ENCODE results near the gene SLC7A8. TPM values are rescaled to one million over a fixed set of nuclear protein-coding genes. Genes with fewer than 3 reads are reported as not detected.

SLC7A8 gene
- total RNA-seq, 4 donors from 2014 or later: 45.2 to 67.7 (median 53.2) TPM

DNA sequence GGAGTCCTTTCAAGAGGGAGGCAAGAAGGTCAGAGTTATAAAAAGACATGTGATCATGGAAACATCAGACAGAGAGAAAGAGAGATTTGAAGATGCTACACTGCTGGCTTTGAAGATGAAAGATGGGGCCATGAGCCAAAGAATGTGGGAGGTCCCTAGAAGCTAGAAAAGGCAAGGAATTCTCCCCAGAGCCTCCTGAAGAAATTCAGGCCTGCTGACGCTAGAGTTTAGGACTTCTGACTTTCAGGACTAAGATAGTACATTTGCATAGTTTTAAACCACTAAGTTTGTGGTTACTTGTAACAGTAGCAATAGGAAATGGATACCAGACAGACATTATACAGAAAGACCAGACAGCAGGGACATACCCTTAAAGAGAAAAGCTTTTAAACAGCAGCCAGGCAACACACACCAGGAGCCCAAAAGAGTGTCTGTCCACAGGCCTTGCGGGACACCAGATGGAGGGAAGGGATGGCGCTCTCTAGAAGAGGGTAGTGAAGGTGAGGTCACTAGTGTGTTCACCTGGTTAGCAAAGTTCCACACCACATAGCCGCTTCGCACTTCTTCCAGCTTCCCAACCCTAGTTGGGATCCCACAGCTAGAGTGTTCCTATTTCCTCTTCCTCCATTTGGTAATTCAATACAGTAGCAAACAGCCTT, 34.7 kb downstream of the SLC7A8 start:
- H3K27ac ChIP-seq: no peak overlapping the region
- no peaks in the 10 kb centered on the region for H3K36me3 ChIP-seq
- no peak for DNase-seq (ENCODE audit: low spot score in 2 of 2)
- peaks cover 69% of the 10 kb centered on the region for H3K4me1 ChIP-seq
- 93% methylated on average over 5 of the region's 5 CpGs for WGBS
- no peaks in the 10 kb centered on the region for H3K9me3 ChIP-seq
- H3K27me3 ChIP-seq: no peaks in the 10 kb centered on the region
- no peak overlapping the region for H3K4me3 ChIP-seq
- TF ChIP-seq POLR2AphosphoS5 (IDR thresholded peaks at IDR 0.05): no peak
- TF ChIP-seq EP300 (IDR thresholded peaks at IDR 0.05): no peak
- TF ChIP-seq, protein P1, sequence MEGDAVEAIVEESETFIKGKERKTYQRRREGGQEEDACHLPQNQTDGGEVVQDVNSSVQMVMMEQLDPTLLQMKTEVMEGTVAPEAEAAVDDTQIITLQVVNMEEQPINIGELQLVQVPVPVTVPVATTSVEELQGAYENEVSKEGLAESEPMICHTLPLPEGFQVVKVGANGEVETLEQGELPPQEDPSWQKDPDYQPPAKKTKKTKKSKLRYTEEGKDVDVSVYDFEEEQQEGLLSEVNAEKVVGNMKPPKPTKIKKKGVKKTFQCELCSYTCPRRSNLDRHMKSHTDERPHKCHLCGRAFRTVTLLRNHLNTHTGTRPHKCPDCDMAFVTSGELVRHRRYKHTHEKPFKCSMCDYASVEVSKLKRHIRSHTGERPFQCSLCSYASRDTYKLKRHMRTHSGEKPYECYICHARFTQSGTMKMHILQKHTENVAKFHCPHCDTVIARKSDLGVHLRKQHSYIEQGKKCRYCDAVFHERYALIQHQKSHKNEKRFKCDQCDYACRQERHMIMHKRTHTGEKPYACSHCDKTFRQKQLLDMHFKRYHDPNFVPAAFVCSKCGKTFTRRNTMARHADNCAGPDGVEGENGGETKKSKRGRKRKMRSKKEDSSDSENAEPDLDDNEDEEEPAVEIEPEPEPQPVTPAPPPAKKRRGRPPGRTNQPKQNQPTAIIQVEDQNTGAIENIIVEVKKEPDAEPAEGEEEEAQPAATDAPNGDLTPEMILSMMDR (IDR thresholded peaks at IDR 0.05): no peak
- TF ChIP-seq POLR2A (IDR thresholded peaks at IDR 0.05): no peak

DNA sequence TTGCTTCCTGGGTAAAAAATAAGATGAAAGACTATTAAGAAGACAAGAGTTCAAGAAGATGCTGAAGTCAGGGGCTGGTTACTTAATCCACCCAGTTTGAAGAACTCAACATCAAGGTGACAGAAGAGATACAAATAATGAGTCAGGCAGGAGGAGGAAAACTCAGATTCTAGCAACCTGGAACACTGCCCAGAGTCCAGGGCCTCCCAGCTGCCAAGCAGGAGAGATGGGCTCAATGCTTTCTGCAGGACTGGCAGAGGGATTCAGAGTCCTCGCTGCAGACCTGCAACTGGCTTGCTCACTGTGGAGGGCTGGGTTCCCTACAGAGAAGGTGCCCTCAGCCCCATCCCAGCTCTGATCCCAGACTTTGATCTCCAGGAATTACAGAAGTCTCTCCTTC, 35.8 kb downstream of the SLC7A8 start:
- Histone ChIP-seq H3K4me3 (no peak overlapping the region), H3K36me3 (no peaks in the 10 kb centered on the region), H3K9me3 (no peaks in the 10 kb centered on the region), H3K27ac (no peak overlapping the region), H3K27me3 (no peaks in the 10 kb centered on the region), H3K4me1 (peaks cover 69% of the 10 kb centered on the region)
- WGBS: 100% methylated on average over 1 of the region's 1 CpG
- TF ChIP-seq EP300 (IDR thresholded peaks at IDR 0.05) (no peak), POLR2AphosphoS5 (IDR thresholded peaks at IDR 0.05) (no peak), POLR2A (IDR thresholded peaks at IDR 0.05) (no peak)
- TF ChIP-seq, protein P1 (IDR thresholded peaks at IDR 0.05): no peak
- DNase-seq (ENCODE audit: low spot score in 2 of 2): no peak

DNA sequence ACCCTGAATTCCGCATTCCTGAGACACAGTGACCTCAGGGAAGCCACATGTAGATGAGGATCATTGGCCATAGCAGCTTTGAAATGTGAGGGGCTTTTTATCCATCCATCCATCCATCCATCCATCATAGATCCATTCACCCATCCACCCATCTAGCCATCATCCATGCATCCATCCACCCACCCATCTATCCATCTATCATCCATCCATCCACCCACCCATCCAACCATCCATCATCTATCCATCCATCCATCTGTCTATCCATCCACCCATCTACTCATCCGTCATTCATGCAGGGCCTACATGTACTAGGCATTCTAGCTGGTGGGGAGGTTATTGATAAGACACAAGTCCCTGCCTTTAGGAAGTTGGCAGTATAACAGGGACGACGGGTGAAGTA, 36.5 kb downstream of the SLC7A8 start:
- H3K9me3 ChIP-seq: no peaks in the 10 kb centered on the region
- WGBS: 88% methylated on average over 4 of the region's 4 CpGs
- peaks cover 69% of the 10 kb centered on the region for H3K4me1 ChIP-seq

DNA sequence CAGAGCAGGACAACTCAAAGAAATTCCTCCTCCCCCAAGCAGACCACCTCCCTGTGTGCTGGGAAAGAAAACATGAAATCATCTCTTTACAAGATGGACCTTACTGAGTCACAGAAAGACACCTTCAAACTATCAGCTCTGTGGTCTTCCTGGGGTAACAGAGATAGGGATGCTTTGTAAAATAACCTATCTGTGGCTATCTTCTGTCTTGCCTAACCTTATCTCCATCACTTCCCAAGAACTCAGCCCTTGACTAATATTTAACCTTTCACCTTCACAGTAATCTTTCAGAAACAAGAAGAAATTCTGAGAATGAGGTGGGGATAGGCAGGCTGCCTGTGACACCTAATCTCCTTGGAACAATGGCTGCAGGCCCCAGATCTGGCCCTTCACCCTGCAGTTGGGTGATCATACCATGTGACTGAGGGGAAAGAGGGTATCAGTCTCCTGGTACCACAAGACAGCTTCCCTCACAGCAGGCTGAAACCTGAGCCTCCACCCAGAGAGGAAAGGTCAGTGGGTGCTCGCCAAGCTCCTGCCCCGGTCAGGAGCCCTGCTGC, 37.0 kb downstream of the SLC7A8 start:
- WGBS: 95% methylated on average over 2 of the region's 2 CpGs
- no peaks in the 10 kb centered on the region for H3K9me3 ChIP-seq
- no peak for TF ChIP-seq POLR2A (IDR thresholded peaks at IDR 0.05)
- TF ChIP-seq POLR2AphosphoS5 (IDR thresholded peaks at IDR 0.05): no peak
- TF ChIP-seq, protein P1 (IDR thresholded peaks at IDR 0.05): no peak
- no peak for TF ChIP-seq EP300 (IDR thresholded peaks at IDR 0.05)
- peak overlapping the region; percentile 83 for H3K27ac ChIP-seq
- no peak overlapping the region for H3K4me3 ChIP-seq
- H3K27me3 ChIP-seq: no peaks in the 10 kb centered on the region
- H3K36me3 ChIP-seq: no peaks in the 10 kb centered on the region
- DNase-seq (ENCODE audit: low spot score in 2 of 2): no peak
- H3K4me1 ChIP-seq: peaks cover 70% of the 10 kb centered on the region

More for the DNA sequence above, 36.5 kb downstream of the SLC7A8 start:
- TF ChIP-seq POLR2A (IDR thresholded peaks at IDR 0.05): no peak
- TF ChIP-seq, protein P1 (IDR thresholded peaks at IDR 0.05): no peak
- no peak for TF ChIP-seq EP300 (IDR thresholded peaks at IDR 0.05)
- no peak for TF ChIP-seq POLR2AphosphoS5 (IDR thresholded peaks at IDR 0.05)
- Histone ChIP-seq H3K27me3 (no peaks in the 10 kb centered on the region), H3K4me3 (no peak overlapping the region), H3K36me3 (no peaks in the 10 kb centered on the region), H3K27ac (peak overlapping the region; percentile 83)
- DNase-seq (ENCODE audit: low spot score in 2 of 2): no peak

DNA sequence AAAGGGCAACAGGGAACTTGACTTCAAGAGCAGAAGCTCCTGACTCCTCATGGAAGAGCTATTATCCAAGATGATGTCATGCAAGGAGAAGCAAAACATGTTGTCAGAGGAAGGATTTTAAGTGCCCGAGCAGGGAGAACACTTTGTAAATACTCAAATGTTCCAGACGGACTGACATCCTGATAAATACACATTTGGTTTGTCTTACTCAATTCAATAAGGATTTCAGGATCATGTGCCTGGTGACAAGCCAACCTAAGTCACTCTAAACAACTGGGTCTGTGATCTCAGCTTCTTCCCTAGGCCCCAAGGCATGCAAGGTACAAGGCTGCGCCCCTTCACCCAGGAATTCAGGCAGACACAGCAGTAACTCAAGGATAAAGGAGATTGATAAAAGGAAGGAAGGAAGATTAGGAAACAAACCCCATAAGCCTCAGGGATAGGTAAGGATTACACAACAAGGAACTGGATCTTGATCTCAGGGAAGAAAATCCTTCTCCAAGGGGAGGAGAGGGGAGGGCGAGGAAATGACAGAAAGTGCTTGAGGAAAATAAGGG, 37.6 kb downstream of the SLC7A8 start:
- Histone ChIP-seq H3K27me3 (no peaks in the 10 kb centered on the region), H3K4me1 (peaks cover 65% of the 10 kb centered on the region), H3K9me3 (no peaks in the 10 kb centered on the region), H3K36me3 (no peaks in the 10 kb centered on the region), H3K4me3 (no peak overlapping the region), H3K27ac (peak overlapping the region; percentile 83)
- DNase-seq (ENCODE audit: low spot score in 2 of 2): no peak
- WGBS: 62% methylated on average over 4 of the region's 4 CpGs
- TF ChIP-seq POLR2A (IDR thresholded peaks at IDR 0.05) (no peak), POLR2AphosphoS5 (IDR thresholded peaks at IDR 0.05) (peak in 2 of 3 donors; percentile 54 to 84), EP300 (IDR thresholded peaks at IDR 0.05) (no peak)
- TF ChIP-seq, protein P1 (IDR thresholded peaks at IDR 0.05): no peak

All from suprapubic skin (tissue), 4 donors.